ENCODE measurements around the gene HPSE. TPM values are rescaled to one million over a fixed set of nuclear protein-coding genes. Genes with fewer than 3 reads are reported as not detected.

The HPSE gene
- total and polyA plus RNA-seq, 9 of the 15 experiments (the other 6 are each of a cell fraction or from before 2014, with no cell fraction given): 0.01 to 0.42 (median 0.14) TPM; not detected in 1

DNA sequence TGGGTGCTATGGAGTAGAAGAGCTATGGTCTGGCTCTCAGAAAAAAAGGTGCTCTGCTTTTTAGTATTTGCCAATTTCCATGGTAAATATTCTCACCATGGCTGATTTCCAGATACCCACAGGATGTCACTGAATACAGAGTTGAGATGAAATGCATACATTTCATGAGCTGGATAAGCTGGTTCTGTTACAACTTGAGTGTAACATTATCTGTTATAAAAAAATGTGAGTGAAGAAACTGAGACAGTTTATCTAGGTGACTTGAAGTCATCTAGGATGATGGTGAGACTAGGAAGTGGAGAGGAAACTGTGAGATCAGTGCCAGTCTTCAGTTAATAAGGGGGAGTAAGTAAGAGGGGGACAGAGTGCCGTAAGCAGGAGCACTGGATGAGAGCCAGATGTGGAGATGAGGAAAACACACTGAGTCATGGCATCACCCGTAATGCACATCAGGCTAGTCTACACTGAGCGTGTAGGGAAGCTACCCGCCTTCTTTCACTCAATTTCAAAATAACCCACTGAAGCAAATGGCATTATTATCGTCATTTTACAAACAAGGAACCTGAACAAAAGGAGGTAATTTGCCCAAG lies 5.0 kb downstream of the HPSE start (continued):
- TF ChIP-seq SRSF7 (optimal IDR thresholded peaks at IDR 0.05; ENCODE audit: low read depth, low read length) (no peak), SMAD1 (IDR thresholded peaks at IDR 0.05; ENCODE audit: low read depth, low read length, partially characterized antibody) (no peak), TCFL5 (CRISPR knock-in tag; conservative IDR thresholded peaks at IDR 0.05) (no peak), ZNF232 (CRISPR knock-in tag; IDR thresholded peaks at IDR 0.05) (no peak)
- TF ChIP-seq, protein P1, sequence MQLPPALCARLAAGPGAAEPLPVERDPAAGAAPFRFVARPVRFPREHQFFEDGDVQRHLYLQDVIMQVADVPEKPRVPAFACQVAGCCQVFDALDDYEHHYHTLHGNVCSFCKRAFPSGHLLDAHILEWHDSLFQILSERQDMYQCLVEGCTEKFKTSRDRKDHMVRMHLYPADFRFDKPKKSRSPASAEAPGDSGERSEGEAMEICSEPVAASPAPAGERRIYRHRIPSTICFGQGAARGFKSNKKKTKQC (CRISPR knock-in tag; IDR thresholded peaks at IDR 0.05): no peak
- TF ChIP-seq, protein P2, sequence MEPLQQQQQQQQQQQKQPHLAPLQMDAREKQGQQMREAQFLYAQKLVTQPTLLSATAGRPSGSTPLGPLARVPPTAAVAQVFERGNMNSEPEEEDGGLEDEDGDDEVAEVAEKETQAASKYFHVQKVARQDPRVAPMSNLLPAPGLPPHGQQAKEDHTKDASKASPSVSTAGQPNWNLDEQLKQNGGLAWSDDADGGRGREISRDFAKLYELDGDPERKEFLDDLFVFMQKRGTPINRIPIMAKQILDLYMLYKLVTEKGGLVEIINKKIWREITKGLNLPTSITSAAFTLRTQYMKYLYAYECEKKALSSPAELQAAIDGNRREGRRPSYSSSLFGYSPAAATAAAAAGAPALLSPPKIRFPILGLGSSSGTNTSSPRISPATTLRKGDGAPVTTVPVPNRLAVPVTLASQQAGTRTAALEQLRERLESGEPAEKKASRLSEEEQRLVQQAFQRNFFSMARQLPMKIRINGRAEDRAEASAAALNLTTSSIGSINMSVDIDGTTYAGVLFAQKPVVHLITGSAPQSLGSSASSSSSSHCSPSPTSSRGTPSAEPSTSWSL (CRISPR knock-in tag; IDR thresholded peaks at IDR 0.05; ENCODE audit: borderline replicate concordance): no peak

DNA sequence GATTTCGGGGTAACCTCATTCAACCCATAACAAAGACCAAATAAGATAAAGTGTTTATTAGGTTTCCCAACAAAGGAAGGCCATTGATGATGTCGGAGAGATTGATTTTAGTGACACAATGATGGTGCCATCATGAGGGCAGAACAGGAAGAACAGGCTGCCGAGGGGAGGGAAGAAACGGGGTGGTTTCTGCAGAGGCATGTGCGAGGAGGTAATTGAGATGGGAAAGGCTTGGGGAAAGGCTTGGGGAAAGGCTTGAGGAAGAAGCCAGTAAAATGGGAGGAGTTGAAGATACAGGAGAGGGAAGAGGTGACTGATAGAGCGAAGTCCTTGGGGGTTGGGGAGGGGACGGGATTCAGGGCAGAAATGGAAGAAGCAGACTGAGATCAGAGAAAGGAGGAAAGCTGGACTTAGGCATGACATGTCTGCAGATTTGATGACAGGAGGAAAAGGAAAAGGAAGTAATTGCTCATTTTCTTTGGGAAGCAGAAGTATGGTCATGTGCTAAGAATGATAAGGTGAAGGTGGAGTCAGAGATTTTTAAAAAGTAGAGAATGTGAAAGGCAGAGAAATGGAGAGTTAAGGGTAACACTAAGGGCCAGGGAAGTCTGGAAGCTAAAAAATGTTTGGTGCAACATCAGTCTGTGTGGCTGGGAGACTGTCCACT lies 6.0 kb downstream of the HPSE start:
- Histone ChIP-seq H3K9me3 (replicated peaks; ENCODE audit: control insufficient read depth, insufficient read depth, low read depth, low read length) (no peaks in the 10 kb centered on the region), H3K79me2 (ENCODE audit: control insufficient read depth, insufficient read depth, low read length) (no peaks in the 10 kb centered on the region), H3K36me3 (ENCODE audit: control insufficient read depth, insufficient read depth, low read length) (no peaks in the 10 kb centered on the region), H3K27ac (ENCODE audit: extremely low read depth, low read depth, low read length) (no peak overlapping the region), H3K4me3 (no peak overlapping the region), H3K9me1 (ENCODE audit: control insufficient read depth, insufficient read depth, low read length) (no peaks in the 10 kb centered on the region), H4K20me1 (replicated peaks; ENCODE audit: control insufficient read depth, insufficient read depth, low read length) (no peaks in the 10 kb centered on the region), H3K4me2 (ENCODE audit: insufficient read depth, low read length) (no peak overlapping the region), H3K4me1 (replicated peaks in 1 of 2; ENCODE audit: control insufficient read depth in 2 of 2, insufficient read depth in 2 of 2, low read length in 2 of 2) (peaks cover 0 to 4% of the 10 kb centered on the region in 2 experiments; a peak in 2 of 5 replicates), H3K9ac (ENCODE audit: insufficient read depth in 1 of 2, low read depth in 2 of 2, low read length in 2 of 2) (no peak overlapping the region), H3K27me3 (ENCODE audit: control insufficient read depth in 2 of 2, insufficient read depth in 2 of 2, low read length in 2 of 2) (peaks cover 22% of the 10 kb centered on the region in 2 experiments), H2AFZ (ENCODE audit: low read depth, low read length) (peak overlapping the region; percentile 20; the same call in 1 of the 2 replicates)
- BruUV-seq (replicated peaks): no TSS peak
- ChIA-PET POLR2A (interaction anchor here (0.7 kb wide), 1 partner anchor 45 kb away, joined by 4 read pairs; no protein-coding TSS in a partner anchor), CTCF (ENCODE audit: low intra/inter-chr PET ratio) (no interaction called here)
- in situ Hi-C loops (cut with MboI): no loop called here
- TF ChIP-seq, protein P3, sequence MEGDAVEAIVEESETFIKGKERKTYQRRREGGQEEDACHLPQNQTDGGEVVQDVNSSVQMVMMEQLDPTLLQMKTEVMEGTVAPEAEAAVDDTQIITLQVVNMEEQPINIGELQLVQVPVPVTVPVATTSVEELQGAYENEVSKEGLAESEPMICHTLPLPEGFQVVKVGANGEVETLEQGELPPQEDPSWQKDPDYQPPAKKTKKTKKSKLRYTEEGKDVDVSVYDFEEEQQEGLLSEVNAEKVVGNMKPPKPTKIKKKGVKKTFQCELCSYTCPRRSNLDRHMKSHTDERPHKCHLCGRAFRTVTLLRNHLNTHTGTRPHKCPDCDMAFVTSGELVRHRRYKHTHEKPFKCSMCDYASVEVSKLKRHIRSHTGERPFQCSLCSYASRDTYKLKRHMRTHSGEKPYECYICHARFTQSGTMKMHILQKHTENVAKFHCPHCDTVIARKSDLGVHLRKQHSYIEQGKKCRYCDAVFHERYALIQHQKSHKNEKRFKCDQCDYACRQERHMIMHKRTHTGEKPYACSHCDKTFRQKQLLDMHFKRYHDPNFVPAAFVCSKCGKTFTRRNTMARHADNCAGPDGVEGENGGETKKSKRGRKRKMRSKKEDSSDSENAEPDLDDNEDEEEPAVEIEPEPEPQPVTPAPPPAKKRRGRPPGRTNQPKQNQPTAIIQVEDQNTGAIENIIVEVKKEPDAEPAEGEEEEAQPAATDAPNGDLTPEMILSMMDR (IDR thresholded peaks at IDR 0.05 in 2 of 3, conservative IDR thresholded peaks at IDR 0.05 in 1 of 3; ENCODE audit: insufficient read depth in 2 of 3, low read depth in 1 of 3, low read length in 3 of 3): peak; percentile 27 to 52 (median 45); a peak in 4 of 6 replicates
- TF ChIP-seq RAD21 (CRISPR knock-in tag; conservative IDR thresholded peaks at IDR 0.05 in 1 of 2, IDR thresholded peaks at IDR 0.05 in 1 of 2): peak in 1 of 2 experiments; percentile 45; a peak in 2 of 4 replicates
- TF ChIP-seq, protein P4, sequence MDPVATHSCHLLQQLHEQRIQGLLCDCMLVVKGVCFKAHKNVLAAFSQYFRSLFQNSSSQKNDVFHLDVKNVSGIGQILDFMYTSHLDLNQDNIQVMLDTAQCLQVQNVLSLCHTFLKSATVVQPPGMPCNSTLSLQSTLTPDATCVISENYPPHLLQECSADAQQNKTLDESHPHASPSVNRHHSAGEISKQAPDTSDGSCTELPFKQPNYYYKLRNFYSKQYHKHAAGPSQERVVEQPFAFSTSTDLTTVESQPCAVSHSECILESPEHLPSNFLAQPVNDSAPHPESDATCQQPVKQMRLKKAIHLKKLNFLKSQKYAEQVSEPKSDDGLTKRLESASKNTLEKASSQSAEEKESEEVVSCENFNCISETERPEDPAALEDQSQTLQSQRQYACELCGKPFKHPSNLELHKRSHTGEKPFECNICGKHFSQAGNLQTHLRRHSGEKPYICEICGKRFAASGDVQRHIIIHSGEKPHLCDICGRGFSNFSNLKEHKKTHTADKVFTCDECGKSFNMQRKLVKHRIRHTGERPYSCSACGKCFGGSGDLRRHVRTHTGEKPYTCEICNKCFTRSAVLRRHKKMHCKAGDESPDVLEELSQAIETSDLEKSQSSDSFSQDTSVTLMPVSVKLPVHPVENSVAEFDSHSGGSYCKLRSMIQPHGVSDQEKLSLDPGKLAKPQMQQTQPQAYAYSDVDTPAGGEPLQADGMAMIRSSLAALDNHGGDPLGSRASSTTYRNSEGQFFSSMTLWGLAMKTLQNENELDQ (CRISPR knock-in tag; IDR thresholded peaks at IDR 0.05; ENCODE audit: borderline replicate concordance): no peak
- FAIRE-seq (no peak), ATAC-seq (peak; percentile 80), DNase-seq (ENCODE audit: extremely low read depth in 1 of 4, low spot score in 3 of 4) (peak in 3 of 4 experiments; percentile 15 to 21 (median 18))
- under 1% methylated on average over 7 of the region's 7 CpGs for WGBS (ENCODE audit: insufficient coverage, low coverage, missing lambda C conversion rate)
- intact Hi-C loops (cut with micrococcal nuclease): no loop called here

All from K562 (cell line).